Epithelial cell of esophagus (primary cell): Measurements from ENCODE around the gene ACTC1.

Source experiments
- DNase-seq: peaks from one replicate; pipeline ENCODE4 v3.0.0; 2010; ENCODE audit warnings: low read depth
- H3K4me3 ChIP-seq: 2 replicates; pipeline ENCODE4 v1.5.1; 2011; ENCODE audit warnings: mild to moderate bottlenecking, low read length, control low read depth
- CTCF ChIP-seq: IDR thresholded peaks from 2 replicates; pipeline ENCODE4 v1.5.1; 2011; ENCODE audit warnings: low read depth, mild to moderate bottlenecking, low read length, control low read depth, inconsistent platforms; ENCODE audit not compliant: insufficient read depth; ENCODE audit errors: missing control alignments

ACTC1 gene

GRCh38 chr15:34795267-34796081 lies at the start of gene ACTC1:
ACTC1 (minus strand) TSS chr15:34795549; CDS start chr15:34794808, 741 bp downstream.
- no peak within 1 kb of the TSS for H3K4me3 ChIP-seq
- TF ChIP-seq CTCF: no peak
- peak; percentile 54 for DNase-seq

GRCh38 chr15:34841262-34841725 lies 45.9 kb upstream of the ACTC1 start:
- TF ChIP-seq CTCF: no peak
- DNase-seq: no peak
- H3K4me3 ChIP-seq: no peak overlapping the region

DNA sequence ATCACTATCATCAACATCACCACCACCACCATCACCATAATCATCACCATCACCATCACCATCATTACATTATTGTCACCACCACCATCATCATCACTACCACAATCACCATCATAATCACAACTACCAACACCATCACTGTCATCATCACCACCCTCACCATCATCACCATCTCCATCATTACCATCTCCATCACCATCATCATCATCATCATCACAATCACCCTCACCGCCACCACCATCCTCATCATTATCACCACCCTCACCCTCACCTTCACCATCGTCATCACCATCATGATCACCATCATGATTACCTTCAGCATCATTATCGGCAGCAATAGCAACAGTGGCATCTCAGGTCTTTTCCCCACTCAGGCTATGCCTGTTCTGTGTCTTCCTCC lies 42.9 kb upstream of the ACTC1 start:
- no peak for TF ChIP-seq CTCF
- H3K4me3 ChIP-seq: no peak overlapping the region
- no peak for DNase-seq

DNA sequence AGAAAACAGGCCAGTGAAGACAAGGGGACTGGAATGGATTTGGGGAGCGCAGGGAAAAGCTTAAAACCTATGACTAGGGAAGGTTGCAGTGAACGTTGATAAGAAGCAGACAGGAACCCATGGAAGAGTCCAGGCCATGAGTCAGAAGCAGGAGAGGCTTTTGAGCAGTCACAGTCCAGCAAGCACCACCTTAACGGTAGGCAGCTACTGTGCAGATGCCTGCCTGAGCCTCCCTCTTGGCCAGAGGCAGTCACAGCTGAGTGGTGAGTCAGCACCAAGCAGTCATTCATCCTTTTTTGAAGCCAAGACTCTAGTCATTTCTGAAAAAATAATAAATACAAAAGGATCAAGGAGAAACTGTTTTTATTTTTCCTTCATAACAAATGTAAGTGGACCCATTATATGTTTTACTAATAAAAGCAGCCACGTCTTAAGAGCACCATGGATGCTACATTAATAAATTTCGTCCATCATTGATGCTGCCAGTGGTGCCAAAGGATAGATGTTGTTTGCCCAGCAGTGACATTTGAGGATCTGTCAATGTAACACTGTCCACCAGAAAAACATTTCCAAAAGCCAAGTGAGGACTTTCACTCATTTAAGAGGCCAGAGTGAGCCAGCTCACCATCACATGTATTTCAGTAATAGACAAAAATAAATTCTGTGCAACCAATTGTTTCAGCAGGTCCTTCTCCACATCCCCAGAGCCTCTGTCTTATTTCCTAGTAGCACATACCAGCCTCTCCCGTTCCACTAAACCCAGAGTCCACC lies 42.1 kb upstream of the ACTC1 start:
- no peak for TF ChIP-seq CTCF
- DNase-seq: peak; percentile 94
- no peak overlapping the region for H3K4me3 ChIP-seq

DNA sequence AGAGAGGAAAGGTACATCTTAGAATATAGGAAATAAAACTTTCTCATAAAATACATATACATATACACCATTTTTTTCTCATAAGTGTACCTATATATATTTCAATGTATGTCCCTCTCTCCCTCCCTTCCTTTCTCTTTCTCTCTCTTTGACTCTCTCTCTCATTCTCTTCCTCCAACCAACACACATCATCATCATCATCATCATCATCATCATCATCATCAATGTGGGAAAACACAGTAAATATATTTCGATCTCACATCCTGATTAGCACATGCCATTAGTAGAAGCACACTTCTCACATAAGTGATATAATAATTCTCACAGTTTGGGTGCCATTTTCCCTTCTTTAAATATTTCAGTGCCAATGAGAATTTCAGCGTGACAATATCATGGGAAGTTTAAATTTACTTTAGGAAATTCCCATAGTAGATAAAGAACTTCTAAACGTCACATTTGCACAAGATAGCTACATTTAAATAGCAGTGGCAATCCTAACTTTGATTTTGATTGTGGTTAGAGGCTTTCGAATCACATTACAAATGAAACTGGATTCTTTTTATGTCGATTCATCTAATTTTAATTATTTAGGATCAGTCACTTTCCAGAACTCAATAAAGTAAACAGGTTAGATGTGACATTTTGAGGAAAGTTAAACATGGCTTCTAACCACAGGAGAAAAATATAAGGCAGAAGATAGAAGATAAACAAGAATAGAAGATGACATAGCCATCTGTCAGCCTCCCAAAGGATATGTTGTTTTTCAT lies 33.0 kb upstream of the ACTC1 start:
- no peak overlapping the region for H3K4me3 ChIP-seq
- no peak for TF ChIP-seq CTCF
- no peak for DNase-seq

GRCh38 chr15:34821831-34822230 lies 26.5 kb upstream of the ACTC1 start:
- DNase-seq: no peak
- no peak overlapping the region for H3K4me3 ChIP-seq
- TF ChIP-seq CTCF: no peak
